K562 (cell line): Measurements from ENCODE around the gene TRAPPC2L. TPM values are rescaled to one million over a fixed set of nuclear protein-coding genes. Genes with fewer than 3 reads are reported as not detected.

ENCODE experiments used
- ATAC-seq: fragments of 200-7000 bp; cut with Tn5 transposase; 3 replicates; pipeline ENCODE4 v1.9.1; 2020; ENCODE audit warnings: moderate library complexity
- BruUV-seq: library from RNA; stranded (reverse); fragments of 400-500 nt; replicated peaks from 2 replicates; lab custom pipeline; 2021; lab: Mats Ljungman, UMichigan
- CTCF ChIA-PET: fragments of 300-600 bp; formaldehyde crosslinking; extraction: SDS; loops from one replicate; lab custom pipeline; 2021; ENCODE audit warnings: low intra/inter-chr PET ratio; lab: Yijun Ruan, JAX
- POLR2A ChIA-PET: fragments of 300-600, 350-650 bp; sonication (Branson Sonifier 250); formaldehyde crosslinking; extraction: SDS; loops from one replicate; lab custom pipeline; 2021; ENCODE audit warnings: antibody characterized with exemption, inconsistent platforms; lab: Yijun Ruan, JAX
- DNase-seq, 4 experiments: peaks; one replicate each; pipeline versions ENCODE4 v3.0.0 to v3.0.0-alpha.2; 2011 to 2018; ENCODE audit warnings: low spot score in 3 of 4, mixed read lengths in 3 of 4; ENCODE audit errors: extremely low read depth in 1 of 4
- FAIRE-seq: peaks from 2 replicates; lab custom pipeline; 2011; peaks lifted over from hg19 to GRCh38; lab: Jason Lieb, UNC
- H2AFZ ChIP-seq: 2 replicates; pipeline ENCODE4 v1.6.0; 2011; ENCODE audit warnings: low read depth, low read length, control low read depth, inconsistent platforms
- H3K27ac ChIP-seq: fragments of 200-600 bp; 3 replicates; pipeline ENCODE4 v1.8.0; 2011; ENCODE audit warnings: low read depth, mild to moderate bottlenecking, control low read depth, inconsistent platforms, low read length, moderate library complexity, mixed read lengths; ENCODE audit errors: extremely low read depth
- H3K27me3 ChIP-seq, 2 experiments: fragments of 300-600 bp in 1 of 2; 2 replicates in 1 of 2; 3 replicates in 1 of 2; pipeline versions ENCODE4 v1.6.0 to v1.8.0; 2011; ENCODE audit warnings: inconsistent platforms in 2 of 2, low read length in 2 of 2, mild to moderate bottlenecking in 1 of 2, mixed read lengths in 1 of 2, moderate library complexity in 1 of 2; ENCODE audit not compliant: control insufficient read depth in 2 of 2, insufficient read depth in 2 of 2
- H3K36me3 ChIP-seq: fragments of 300-600 bp; 3 replicates; pipeline ENCODE4 v1.8.0; 2011; ENCODE audit warnings: mild to moderate bottlenecking, low read length, inconsistent platforms; ENCODE audit not compliant: control insufficient read depth, insufficient read depth
- H3K4me1 ChIP-seq, 2 experiments: fragments of 200-600 bp in 1 of 2; replicated peaks in 1 of 2; 2 replicates in 1 of 2; 3 replicates in 1 of 2; pipeline versions ENCODE4 v1.5.1 to v1.8.0; 2011; ENCODE audit warnings: inconsistent platforms in 2 of 2, low read length in 2 of 2, mild to moderate bottlenecking in 1 of 2, mixed read lengths in 1 of 2, moderate library complexity in 1 of 2; ENCODE audit not compliant: control insufficient read depth in 2 of 2, insufficient read depth in 2 of 2
- H3K4me2 ChIP-seq: 2 replicates; pipeline ENCODE4 v1.6.1; 2011; ENCODE audit warnings: low read length, control low read depth, inconsistent platforms, mixed read lengths; ENCODE audit not compliant: insufficient read depth
- H3K4me3 ChIP-seq: fragments of 200-600 bp; sonication (generic), shearing (Covaris generic); 2 replicates; pipeline ENCODE4 v1.5.1; 2016; ENCODE audit warnings: control low read depth, inconsistent platforms
- H3K79me2 ChIP-seq: fragments of 200-600 bp; 3 replicates; pipeline ENCODE4 v1.8.0; 2011; ENCODE audit warnings: low read length, inconsistent platforms; ENCODE audit not compliant: control insufficient read depth, insufficient read depth
- H3K9ac ChIP-seq, 2 experiments: 2 replicates each; pipeline versions ENCODE4 v1.6.0 to v1.6.1; 2011; ENCODE audit warnings: low read depth in 2 of 2, low read length in 2 of 2, control low read depth in 1 of 2, inconsistent platforms in 1 of 2, mild to moderate bottlenecking in 1 of 2, mixed read lengths in 1 of 2; ENCODE audit not compliant: insufficient read depth in 1 of 2
- H3K9me1 ChIP-seq: one replicate; pipeline ENCODE4 v1.6.0; 2011; ENCODE audit warnings: inconsistent platforms, mild to moderate bottlenecking, low read length, moderate library complexity; ENCODE audit not compliant: control insufficient read depth, insufficient read depth
- H3K9me3 ChIP-seq: replicated peaks from 2 replicates; pipeline ENCODE4 v1.5.1; 2011; ENCODE audit warnings: low read depth, low read length, inconsistent platforms; ENCODE audit not compliant: control insufficient read depth, insufficient read depth
- H4K20me1 ChIP-seq: replicated peaks from 2 replicates; pipeline ENCODE4 v1.6.1; 2011; ENCODE audit warnings: low read length, inconsistent platforms, mixed read lengths; ENCODE audit not compliant: control insufficient read depth, insufficient read depth
- ARHGAP35 ChIP-seq: fragments of 450-650 bp; IDR thresholded peaks from 2 replicates; pipeline ENCODE4 v1.6.1; 2018; ENCODE audit not compliant: partially characterized antibody
- ARID4B ChIP-seq: sonication (generic); formaldehyde crosslinking; IDR thresholded peaks from 2 replicates; pipeline ENCODE4 v1.8.0; 2022; ENCODE audit warnings: mild to moderate bottlenecking, missing genetic modification reagents
- KDM4B ChIP-seq, 2 experiments: fragments of 450-650 bp in 1 of 2; sonication (generic) in 1 of 2; IDR thresholded peaks; 2 replicates each; pipeline ENCODE4 v1.6.1; 2016 to 2017; ENCODE audit warnings: borderline replicate concordance in 2 of 2, antibody characterized with exemption in 1 of 2, low read depth in 1 of 2, mild to moderate bottlenecking in 1 of 2
- L3MBTL2 ChIP-seq: fragments of 450-650 bp; IDR thresholded peaks from 2 replicates; pipeline ENCODE4 v1.6.1; 2016; ENCODE audit warnings: mild to moderate bottlenecking, moderate library complexity
- MLLT1 ChIP-seq, 2 experiments: fragments of 450-650 bp; IDR thresholded peaks; 2 replicates each; pipeline ENCODE4 v1.6.1; 2016
- MTA1 ChIP-seq: fragments of 450-650 bp; IDR thresholded peaks from 2 replicates; pipeline ENCODE4 v1.6.1; 2017; ENCODE audit warnings: borderline replicate concordance
- PHF20 ChIP-seq: fragments of 450-650 bp; IDR thresholded peaks from 2 replicates; pipeline ENCODE4 v1.6.1; 2018; ENCODE audit not compliant: partially characterized antibody
- PKNOX1 ChIP-seq: fragments of 450-650 bp; IDR thresholded peaks from 2 replicates; pipeline ENCODE4 v1.6.1; 2016
- SNAPC5 ChIP-seq: fragments of 250-450 bp; sonication (Bioruptor Pico); IDR thresholded peaks from 2 replicates; pipeline ENCODE4 v1.8.0; 2021; ENCODE audit warnings: moderate library complexity, mild to moderate bottlenecking, inconsistent platforms
- SUPT5H ChIP-seq: fragments of 450-650 bp; IDR thresholded peaks from 2 replicates; pipeline ENCODE4 v1.6.1; 2016
- ZNF121 ChIP-seq: sonication (generic); formaldehyde crosslinking; conservative IDR thresholded peaks from 2 replicates; pipeline ENCODE4 v1.8.0; 2022; ENCODE audit warnings: missing genetic modification reagents
- ZNF586 ChIP-seq: fragments of 450-650 bp; formaldehyde crosslinking; conservative IDR thresholded peaks from 2 replicates; pipeline ENCODE4 v1.4.0; 2020; ENCODE audit warnings: mild to moderate bottlenecking, moderate library complexity
- ZNF696 ChIP-seq: fragments of 250-450 bp; sonication (Bioruptor Pico); conservative IDR thresholded peaks from 2 replicates; pipeline ENCODE4 v1.4.0; 2020; ENCODE audit warnings: mild to moderate bottlenecking, moderate library complexity
- WGBS: fragments of 100-300 bp; shearing (Covaris generic); methylation state at CpG from one replicate; pipeline ENCODE4 v1.1.6; 2016; ENCODE audit warnings: low coverage, mixed read lengths; ENCODE audit not compliant: insufficient coverage; ENCODE audit errors: missing lambda C conversion rate; 5-methylcytosine and 5-hydroxymethylcytosine counted together
- in situ Hi-C: fragments of 300-500 bp; cut with MboI; formaldehyde crosslinking; loops from 4 replicates; pipeline ENCODE4 v1.15.0; 2018; ENCODE audit warnings: inconsistent platforms, mixed read lengths
- intact Hi-C: fragments of 100-400 bp; cut with micrococcal nuclease; formaldehyde crosslinking; loops from 2 replicates; pipeline ENCODE4 v1.14.2; 2022
- polyA plus RNA-seq, 8 experiments: library from polyadenylated mRNA; depleted of rRNA in 4 of 8; stranded (reverse) in 5 of 8; unstranded in 3 of 8; fragments of >200 nt; fragmentation: Nextera tagmentation in 2 of 8; fragmentation: Illumina TruSeq in 1 of 8; extraction: Ambion mirVana in 2 of 8; extraction: Trizol in 1 of 8; gene quantifications; 2 replicates each; pipeline versions ENCODE4 v1.2.1 to v1.2.3, GENCODE V29; 2011 to 2014; ENCODE audit warnings: inconsistent platforms in 1 of 8, missing spikeins in 1 of 8
- total RNA-seq, 7 experiments: library from RNA; depleted of rRNA in 6 of 7; stranded (reverse); fragments of >200 nt in 6 of 7; fragmentation: Illumina TruSeq in 2 of 7; extraction: Trizol in 2 of 7; gene quantifications; 2 replicates each; pipeline versions ENCODE4 v1.2.1 to v1.2.3, GENCODE V29; 2011 to 2021; ENCODE audit warnings: low replicate concordance in 1 of 7

Gene TRAPPC2L
- total and polyA plus RNA-seq, 9 of the 15 experiments (the other 6 are each of a cell fraction or from before 2014, with no cell fraction given): 60.4 to 398 (median 97.5) TPM

DNA sequence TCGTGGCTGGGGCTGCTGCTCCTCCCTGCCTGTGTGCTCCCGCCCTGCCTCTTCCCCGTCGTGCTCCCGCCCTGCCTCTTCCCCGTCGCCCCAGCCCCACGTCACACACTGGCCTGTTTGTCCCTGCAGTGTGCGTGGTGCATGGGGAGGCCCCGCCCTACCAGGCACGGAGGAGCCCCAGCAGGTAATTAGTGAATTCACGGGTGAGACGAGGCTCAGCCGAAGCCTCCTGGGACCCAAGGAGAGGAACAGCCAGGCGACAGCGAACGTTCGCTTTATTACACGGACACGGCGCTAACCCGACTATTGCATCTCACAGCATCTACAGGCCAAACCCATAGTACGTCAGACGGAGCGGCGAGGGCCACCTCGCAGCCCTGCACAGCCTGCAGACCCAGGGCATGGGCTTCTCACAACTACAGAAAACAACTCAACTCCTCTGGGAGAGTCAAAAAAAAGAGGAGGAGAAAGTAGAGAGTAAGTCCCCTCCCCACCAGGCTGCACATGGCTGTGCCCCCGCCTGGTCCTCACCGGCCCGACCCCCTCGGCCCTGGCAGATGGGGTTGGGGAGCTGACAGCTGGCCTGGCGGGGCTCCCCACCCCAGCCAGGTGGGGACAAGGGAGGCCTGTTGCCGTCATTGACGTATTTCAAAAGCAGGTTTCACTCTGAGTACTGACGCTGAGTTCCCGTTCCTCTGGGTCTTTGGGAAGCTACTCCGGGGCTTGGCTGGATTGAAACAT is 13.9 kb downstream of the TRAPPC2L start (continued):
- TF ChIP-seq L3MBTL2 (0 out of 2 replicates have a peak, but pooled peaks have one; percentile 43), ZNF696 (CRISPR knock-in tag) (no peak), PKNOX1 (no peak), MTA1 (peak; percentile 88), PHF20 (peak; percentile 48), SUPT5H (0 out of 2 replicates have a peak, but pooled peaks have one; percentile 2), MLLT1 (IDR thresholded peaks at IDR 0.05) (no peak)

- Histone ChIP-seq H3K9me1 (peaks cover 9% of the 10 kb centered on the region), H3K9me3 (no peaks in the 10 kb centered on the region), H3K4me1 (peaks cover 14 to 67% of the 10 kb centered on the region in 2 experiments; a peak in 4 of 5 replicates), H3K36me3 (peaks cover 24% of the 10 kb centered on the region; the same call in 1 of the 3 replicates), H3K79me2 (no peaks in the 10 kb centered on the region), H3K4me2 (peak overlapping the region; percentile 64), H3K9ac (peak overlapping the region; percentile 45 to 57; a peak in 3 of 4 replicates), H2AFZ (peak overlapping the region; percentile 82), H3K4me3 (no peak overlapping the region), H4K20me1 (peaks cover 12% of the 10 kb centered on the region; the same call in 1 of the 2 replicates), H3K27ac (peak overlapping the region; percentile 39; the same call in 2 of the 3 replicates), H3K27me3 (no peaks in the 10 kb centered on the region)
- peak; percentile 57 for ATAC-seq
- intact Hi-C loops: no loop called here
- POLR2A ChIA-PET: interaction anchor here (0.6 to 1.7 kb wide), 3 partner anchors 13 to 58 kb away, joined by 3 to 10 read pairs (median 4); no protein-coding TSS in a partner anchor
- WGBS: 17% methylated on average over 8 of the region's 8 CpGs
- CTCF ChIA-PET: no interaction called here
- in situ Hi-C loops: no loop called here
- DNase-seq: peak; percentile 50 to 67 (median 54)
- BruUV-seq: no TSS peak
- peak; percentile 69 for FAIRE-seq
- TF ChIP-seq ARID4B (CRISPR knock-in tag): 0 out of 2 replicates have a peak, but pooled peaks have one; percentile 28
- TF ChIP-seq SNAPC5 (CRISPR knock-in tag): no peak
- no peak for TF ChIP-seq ZNF121 (CRISPR knock-in tag)
- 0 out of 4 replicates have a peak, but pooled peaks of 1 of the 2 experiments have one; percentile 23 for TF ChIP-seq KDM4B (IDR thresholded peaks at IDR 0.05; ENCODE audit: borderline replicate concordance in 2 of 2, low read depth in 1 of 2)
- TF ChIP-seq ARHGAP35: no peak
- TF ChIP-seq ZNF586 (CRISPR knock-in tag): no peak
Measured at GRCh38 chr16:88871349-88871702, 14.4 kb downstream of the TRAPPC2L start.
